Osteoblast (primary cell): ENCODE measurements around the gene LRP5. TPM values are rescaled to one million over a fixed set of nuclear protein-coding genes. Genes with fewer than 3 reads are reported as not detected.
"Not testable (repeated sequence)": the region's sequence is repeated elsewhere in the genome, so short reads cannot be mapped to it uniquely, and the experiment has no call there.

ENCODE experiments used
- DNase-seq: peaks from one replicate; pipeline ENCODE4 v3.0.0; 2011; ENCODE audit warnings: low spot score, mixed read lengths; ENCODE audit not compliant: insufficient read length; ENCODE audit errors: missing footprints
- H2AFZ ChIP-seq: 2 replicates; pipeline ENCODE4 v1.6.0; 2011; ENCODE audit warnings: mild to moderate bottlenecking, low read length
- H3K27ac ChIP-seq: 2 replicates; pipeline ENCODE4 v1.5.1; 2011; ENCODE audit warnings: mild to moderate bottlenecking, low read depth, low read length, moderate library complexity
- H3K27me3 ChIP-seq: 2 replicates; pipeline ENCODE4 v1.6.0; 2012; ENCODE audit warnings: mild to moderate bottlenecking, control low read depth, inconsistent platforms, low read length, moderate library complexity; ENCODE audit not compliant: insufficient read depth
- H3K36me3 ChIP-seq: 2 replicates; pipeline ENCODE4 v1.5.1; 2011; ENCODE audit warnings: mild to moderate bottlenecking, low read length, control low read depth, moderate library complexity; ENCODE audit not compliant: insufficient read depth
- H3K4me1 ChIP-seq: 2 replicates; pipeline ENCODE4 v1.5.1; 2011; ENCODE audit warnings: mild to moderate bottlenecking, low read length, control low read depth, moderate library complexity; ENCODE audit not compliant: insufficient read depth
- H3K4me2 ChIP-seq: 2 replicates; pipeline ENCODE4 v1.6.0; 2011; ENCODE audit warnings: mild to moderate bottlenecking, low read length; ENCODE audit not compliant: insufficient read depth
- H3K4me3 ChIP-seq: fragments of 200-600 bp; sonication (generic); 3 replicates; pipeline ENCODE4 v1.5.1; 2012; ENCODE audit warnings: mild to moderate bottlenecking, low read length, inconsistent platforms; ENCODE audit not compliant: insufficient read depth
- H3K79me2 ChIP-seq: 2 replicates; pipeline ENCODE4 v1.6.0; 2012; ENCODE audit warnings: mild to moderate bottlenecking, low read length, control low read depth, inconsistent platforms; ENCODE audit not compliant: insufficient read depth
- H3K9me3 ChIP-seq: 2 replicates; pipeline ENCODE4 v1.5.1; 2011; ENCODE audit warnings: low read depth, low read length, control low read depth
- H4K20me1 ChIP-seq: 2 replicates; pipeline ENCODE4 v1.6.0; 2012; ENCODE audit warnings: mild to moderate bottlenecking, low read length, control low read depth; ENCODE audit not compliant: insufficient read depth
- total RNA-seq: library from RNA; depleted of rRNA; stranded (reverse); fragments of >200 nt; gene quantifications from 2 replicates; pipeline ENCODE4 v1.2.3, GENCODE V29; 2012
- TF ChIP-seq, protein P1 (sequence below): IDR thresholded peaks from 2 replicates; pipeline ENCODE4 v1.5.1; 2011; ENCODE audit warnings: mild to moderate bottlenecking, low read depth, low read length, moderate library complexity; ENCODE audit errors: extremely low read depth

LRP5 gene
- total RNA-seq, 1 donor, result 16.3 TPM

DNA sequence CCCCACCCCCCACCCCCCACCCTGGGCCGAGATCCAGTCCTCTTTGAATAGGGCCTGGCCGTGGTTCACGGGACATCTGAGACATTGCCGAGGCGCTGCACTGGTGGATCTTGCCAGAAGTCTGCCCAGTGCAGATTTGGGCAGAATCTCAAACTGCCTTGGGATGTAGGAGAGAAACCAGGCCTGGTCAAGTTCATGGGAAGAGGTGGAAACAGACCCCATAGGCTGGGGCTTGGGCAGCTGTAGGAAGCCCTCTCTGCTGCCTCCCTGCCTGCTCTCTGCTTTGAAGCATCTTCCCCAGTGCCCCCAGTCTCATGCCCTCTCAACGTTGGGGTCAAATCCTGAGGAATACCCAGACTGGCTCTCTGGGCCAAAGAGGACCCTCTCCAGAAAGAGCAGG is 132.2 kb downstream of the LRP5 start:
- Histone ChIP-seq H3K4me1 (peaks cover 7% of the 10 kb centered on the region), H3K9me3 (no peaks in the 10 kb centered on the region), H3K36me3 (no peaks in the 10 kb centered on the region), H4K20me1 (no peaks in the 10 kb centered on the region), H2AFZ (no peak overlapping the region), H3K4me3 (no peak overlapping the region), H3K27ac (no peak overlapping the region), H3K4me2 (no peak overlapping the region), H3K79me2 (no peaks in the 10 kb centered on the region), H3K27me3 (no peaks in the 10 kb centered on the region)
- TF ChIP-seq, protein P1, sequence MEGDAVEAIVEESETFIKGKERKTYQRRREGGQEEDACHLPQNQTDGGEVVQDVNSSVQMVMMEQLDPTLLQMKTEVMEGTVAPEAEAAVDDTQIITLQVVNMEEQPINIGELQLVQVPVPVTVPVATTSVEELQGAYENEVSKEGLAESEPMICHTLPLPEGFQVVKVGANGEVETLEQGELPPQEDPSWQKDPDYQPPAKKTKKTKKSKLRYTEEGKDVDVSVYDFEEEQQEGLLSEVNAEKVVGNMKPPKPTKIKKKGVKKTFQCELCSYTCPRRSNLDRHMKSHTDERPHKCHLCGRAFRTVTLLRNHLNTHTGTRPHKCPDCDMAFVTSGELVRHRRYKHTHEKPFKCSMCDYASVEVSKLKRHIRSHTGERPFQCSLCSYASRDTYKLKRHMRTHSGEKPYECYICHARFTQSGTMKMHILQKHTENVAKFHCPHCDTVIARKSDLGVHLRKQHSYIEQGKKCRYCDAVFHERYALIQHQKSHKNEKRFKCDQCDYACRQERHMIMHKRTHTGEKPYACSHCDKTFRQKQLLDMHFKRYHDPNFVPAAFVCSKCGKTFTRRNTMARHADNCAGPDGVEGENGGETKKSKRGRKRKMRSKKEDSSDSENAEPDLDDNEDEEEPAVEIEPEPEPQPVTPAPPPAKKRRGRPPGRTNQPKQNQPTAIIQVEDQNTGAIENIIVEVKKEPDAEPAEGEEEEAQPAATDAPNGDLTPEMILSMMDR, result no peak
- peak; percentile 70 for DNase-seq

DNA sequence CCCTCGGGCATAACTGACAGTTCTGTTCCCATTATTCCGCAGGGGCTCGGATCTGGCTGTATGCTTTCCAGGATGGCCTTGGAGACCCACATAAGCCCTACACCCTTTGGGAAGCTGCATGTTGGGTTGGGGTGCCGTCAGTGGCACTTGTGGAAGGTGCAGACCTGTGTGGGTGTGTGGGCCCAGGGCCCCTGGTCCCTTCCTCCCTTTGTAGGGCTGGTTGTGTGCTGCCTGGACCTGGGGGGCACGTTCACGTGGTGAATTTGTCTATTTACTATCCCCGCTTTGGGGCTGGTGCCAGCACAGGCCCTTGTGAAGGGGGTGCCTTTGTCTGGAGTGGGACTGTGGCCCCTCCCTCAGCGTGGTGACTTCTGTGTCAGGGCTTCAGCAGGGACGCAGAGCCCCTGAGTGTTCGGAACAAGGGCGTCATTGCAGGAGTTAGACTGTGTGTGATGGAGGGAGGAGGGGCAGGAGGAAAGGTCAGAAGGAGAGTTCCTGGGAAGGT is 133.2 kb downstream of the LRP5 start:
- no peaks in the 10 kb centered on the region for H3K79me2 ChIP-seq
- no peak for DNase-seq
- peaks cover 7% of the 10 kb centered on the region for H3K4me1 ChIP-seq
- no peaks in the 10 kb centered on the region for H3K27me3 ChIP-seq
- no peak overlapping the region for H2AFZ ChIP-seq
- H3K9me3 ChIP-seq, result no peaks in the 10 kb centered on the region
- no peak overlapping the region for H3K27ac ChIP-seq
- H3K36me3 ChIP-seq, result no peaks in the 10 kb centered on the region
- H4K20me1 ChIP-seq, result no peaks in the 10 kb centered on the region
- H3K4me2 ChIP-seq, result no peak overlapping the region
- TF ChIP-seq, protein P1, result no peak
- no peak overlapping the region for H3K4me3 ChIP-seq

DNA sequence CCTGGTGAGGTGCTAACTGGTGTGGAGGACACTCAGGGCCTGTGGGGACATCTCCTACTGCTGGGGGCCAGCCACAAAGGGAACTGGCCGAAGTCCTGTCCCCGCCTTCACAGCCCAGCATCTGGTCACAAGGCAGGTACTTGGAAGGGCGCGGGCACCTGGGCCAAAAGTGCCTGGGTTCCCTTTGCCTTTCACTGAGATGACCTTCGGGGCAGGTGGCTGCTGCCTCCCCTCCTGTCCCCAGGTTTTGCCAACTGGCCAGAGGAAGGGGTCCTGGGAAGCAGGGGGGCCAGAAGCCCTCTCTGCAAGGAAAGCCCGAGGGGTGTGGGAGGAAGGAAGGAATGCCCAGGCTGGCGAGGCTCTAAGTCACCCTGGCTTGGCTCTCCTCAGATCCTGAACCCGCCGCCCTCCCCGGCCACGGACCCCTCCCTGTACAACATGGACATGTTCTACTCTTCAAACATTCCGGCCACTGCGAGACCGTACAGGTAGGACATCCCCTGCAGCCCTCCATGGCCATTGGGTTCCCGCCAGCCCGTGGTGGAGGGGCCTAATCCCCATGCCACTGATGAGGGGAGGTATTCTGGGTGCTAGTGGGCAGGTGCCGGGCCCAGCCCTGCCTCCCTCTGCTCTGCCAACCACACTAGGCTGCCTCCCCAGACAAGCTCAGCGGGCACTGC is 133.8 kb downstream of the LRP5 start:
- DNase-seq, result peak; percentile 15
- no peaks in the 10 kb centered on the region for H3K36me3 ChIP-seq
- H3K79me2 ChIP-seq, result no peaks in the 10 kb centered on the region
- no peak overlapping the region for H3K4me2 ChIP-seq
- TF ChIP-seq, protein P1, result no peak
- no peak overlapping the region for H3K27ac ChIP-seq
- no peak overlapping the region for H3K4me3 ChIP-seq
- H3K4me1 ChIP-seq, result peaks cover 5% of the 10 kb centered on the region
- no peaks in the 10 kb centered on the region for H3K9me3 ChIP-seq
- H4K20me1 ChIP-seq, result no peaks in the 10 kb centered on the region
- H3K27me3 ChIP-seq, result no peaks in the 10 kb centered on the region
- H2AFZ ChIP-seq, result no peak overlapping the region

DNA sequence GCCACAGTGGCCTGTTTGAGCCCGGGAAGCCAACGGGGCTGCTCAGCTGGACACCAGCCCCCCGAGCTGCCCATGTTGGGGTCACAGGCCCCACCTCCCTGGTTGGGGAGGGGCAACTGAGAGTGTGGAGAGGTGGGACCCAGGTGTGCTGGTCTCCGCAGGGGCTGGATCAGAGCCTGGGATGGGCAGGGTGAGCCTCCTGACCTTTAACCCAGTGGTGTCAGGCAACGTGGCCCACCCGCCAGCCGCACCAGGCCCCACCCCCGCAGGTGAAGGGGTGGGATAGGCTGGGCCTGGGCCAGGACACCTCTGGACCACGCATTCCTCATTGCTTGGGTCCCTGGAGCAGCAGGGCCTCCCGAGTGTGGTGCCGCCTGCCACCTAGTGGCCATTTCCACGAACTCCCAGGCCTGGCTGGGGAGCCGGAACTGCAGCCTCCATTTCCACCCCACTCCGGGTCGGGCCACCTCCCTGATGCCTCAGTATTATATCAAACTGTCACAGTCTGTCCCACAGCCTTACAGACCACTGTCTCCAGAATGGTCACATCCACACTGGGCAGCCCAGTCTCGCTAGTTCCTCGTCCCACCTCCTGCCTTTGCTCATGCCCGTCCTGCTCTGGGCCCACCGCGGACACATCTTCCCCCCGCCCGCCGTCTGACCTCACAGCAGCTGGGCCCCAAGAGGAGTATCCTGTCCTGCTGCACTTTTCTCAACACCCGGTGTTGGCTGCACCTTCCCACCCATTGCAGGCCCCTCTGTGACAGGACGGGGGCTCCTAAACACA is 134.8 kb downstream of the LRP5 start:
- no peak overlapping the region for H3K4me3 ChIP-seq

DNA sequence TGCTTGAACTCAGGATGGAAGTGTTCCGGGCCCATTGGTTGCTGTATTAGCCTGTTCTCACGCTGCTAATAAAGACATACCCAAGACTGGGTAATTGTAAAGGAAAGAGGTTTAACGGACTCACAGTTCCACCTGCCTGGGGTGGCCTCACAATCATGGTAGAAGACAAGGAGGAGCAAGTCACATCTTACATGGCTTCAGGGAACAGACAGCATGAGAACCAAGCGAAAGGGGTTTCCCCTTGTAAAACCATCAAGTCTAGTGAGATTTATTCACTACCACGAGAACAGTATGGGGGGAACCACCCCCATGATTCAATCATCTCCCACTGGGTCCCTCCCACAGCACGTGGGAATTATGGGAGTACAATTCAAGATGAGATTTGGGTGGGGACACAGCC is 135.5 kb downstream of the LRP5 start:
- H2AFZ ChIP-seq, DNase-seq, H4K20me1 ChIP-seq, H3K27me3 ChIP-seq, H3K9me3 ChIP-seq, H3K79me2 ChIP-seq, H3K27ac ChIP-seq, H3K4me1 ChIP-seq, H3K4me2 ChIP-seq, H3K4me3 ChIP-seq, H3K36me3 ChIP-seq: not testable (repeated sequence)

More for the DNA sequence above, 134.8 kb downstream of the LRP5 start:
- peak overlapping the region; percentile 51 for H2AFZ ChIP-seq
- H3K79me2 ChIP-seq, result no peaks in the 10 kb centered on the region
- no peak overlapping the region for H3K27ac ChIP-seq
- DNase-seq, result peak; percentile 99
- TF ChIP-seq, protein P1, result peak; percentile 79
- no peaks in the 10 kb centered on the region for H4K20me1 ChIP-seq
- H3K4me2 ChIP-seq, result no peak overlapping the region
- no peaks in the 10 kb centered on the region for H3K9me3 ChIP-seq
- no peaks in the 10 kb centered on the region for H3K4me1 ChIP-seq
- no peaks in the 10 kb centered on the region for H3K36me3 ChIP-seq
- H3K27me3 ChIP-seq, result no peaks in the 10 kb centered on the region
